ENCODE data around the gene EPB42.

GRCh38 chr15:43255376-43255775, 34.6 kb upstream of the EPB42 start:
- TF ChIP-seq, protein P1, sequence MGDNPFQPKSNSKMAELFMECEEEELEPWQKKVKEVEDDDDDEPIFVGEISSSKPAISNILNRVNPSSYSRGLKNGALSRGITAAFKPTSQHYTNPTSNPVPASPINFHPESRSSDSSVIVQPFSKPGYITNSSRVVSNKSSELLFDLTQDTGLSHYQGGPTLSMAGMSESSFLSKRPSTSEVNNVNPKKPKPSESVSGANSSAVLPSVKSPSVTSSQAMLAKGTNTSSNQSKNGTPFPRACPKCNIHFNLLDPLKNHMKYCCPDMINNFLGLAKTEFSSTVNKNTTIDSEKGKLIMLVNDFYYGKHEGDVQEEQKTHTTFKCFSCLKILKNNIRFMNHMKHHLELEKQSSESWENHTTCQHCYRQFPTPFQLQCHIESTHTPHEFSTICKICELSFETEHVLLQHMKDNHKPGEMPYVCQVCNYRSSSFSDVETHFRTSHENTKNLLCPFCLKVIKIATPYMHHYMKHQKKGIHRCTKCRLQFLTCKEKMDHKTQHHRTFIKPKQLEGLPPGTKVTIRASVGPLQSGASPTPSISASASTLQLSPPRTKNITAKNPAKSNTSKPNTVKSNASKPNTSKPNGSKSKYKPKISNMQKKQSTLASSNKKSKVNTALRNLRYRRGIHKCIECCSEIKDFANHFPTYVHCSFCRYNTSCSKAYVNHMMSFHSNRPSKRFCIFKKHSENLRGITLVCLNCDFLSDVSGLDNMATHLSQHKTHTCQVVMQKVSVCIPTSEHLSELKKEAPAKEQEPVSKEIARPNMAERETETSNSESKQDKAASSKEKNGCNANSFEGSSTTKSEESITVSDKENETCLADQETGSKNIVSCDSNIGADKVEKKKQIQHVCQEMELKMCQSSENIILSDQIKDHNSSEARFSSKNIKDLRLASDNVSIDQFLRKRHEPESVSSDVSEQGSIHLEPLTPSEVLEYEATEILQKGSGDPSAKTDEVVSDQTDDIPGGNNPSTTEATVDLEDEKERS (tag by site-specific recombination; IDR thresholded peaks at IDR 0.05): no peak
- TF ChIP-seq ZNF174 (tag by site-specific recombination; IDR thresholded peaks at IDR 0.05): no peak
- no peak for TF ChIP-seq ZNF670 (tag by site-specific recombination; IDR thresholded peaks at IDR 0.05; ENCODE audit: low read depth)
- TF ChIP-seq, protein P2, sequence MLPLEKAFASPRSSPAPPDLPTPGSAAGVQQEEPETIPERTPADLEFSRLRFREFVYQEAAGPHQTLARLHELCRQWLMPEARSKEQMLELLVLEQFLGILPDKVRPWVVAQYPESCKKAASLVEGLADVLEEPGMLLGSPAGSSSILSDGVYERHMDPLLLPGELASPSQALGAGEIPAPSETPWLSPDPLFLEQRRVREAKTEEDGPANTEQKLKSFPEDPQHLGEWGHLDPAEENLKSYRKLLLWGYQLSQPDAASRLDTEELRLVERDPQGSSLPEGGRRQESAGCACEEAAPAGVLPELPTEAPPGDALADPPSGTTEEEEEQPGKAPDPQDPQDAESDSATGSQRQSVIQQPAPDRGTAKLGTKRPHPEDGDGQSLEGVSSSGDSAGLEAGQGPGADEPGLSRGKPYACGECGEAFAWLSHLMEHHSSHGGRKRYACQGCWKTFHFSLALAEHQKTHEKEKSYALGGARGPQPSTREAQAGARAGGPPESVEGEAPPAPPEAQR (tag by site-specific recombination; IDR thresholded peaks at IDR 0.05): no peak
- no peak for TF ChIP-seq MYNN (tag by site-specific recombination; IDR thresholded peaks at IDR 0.05; ENCODE audit: borderline replicate concordance)
- no peak for TF ChIP-seq OSR2 (tag by site-specific recombination; IDR thresholded peaks at IDR 0.05)
- no peak for TF ChIP-seq CTCF (tag by site-specific recombination; IDR thresholded peaks at IDR 0.05)
- TF ChIP-seq HOXA7 (CRISPR knock-in tag; IDR thresholded peaks at IDR 0.05; ENCODE audit: borderline replicate concordance): no peak
- no peak for TF ChIP-seq ZNF548 (tag by site-specific recombination; IDR thresholded peaks at IDR 0.05)
- TF ChIP-seq, protein P3, sequence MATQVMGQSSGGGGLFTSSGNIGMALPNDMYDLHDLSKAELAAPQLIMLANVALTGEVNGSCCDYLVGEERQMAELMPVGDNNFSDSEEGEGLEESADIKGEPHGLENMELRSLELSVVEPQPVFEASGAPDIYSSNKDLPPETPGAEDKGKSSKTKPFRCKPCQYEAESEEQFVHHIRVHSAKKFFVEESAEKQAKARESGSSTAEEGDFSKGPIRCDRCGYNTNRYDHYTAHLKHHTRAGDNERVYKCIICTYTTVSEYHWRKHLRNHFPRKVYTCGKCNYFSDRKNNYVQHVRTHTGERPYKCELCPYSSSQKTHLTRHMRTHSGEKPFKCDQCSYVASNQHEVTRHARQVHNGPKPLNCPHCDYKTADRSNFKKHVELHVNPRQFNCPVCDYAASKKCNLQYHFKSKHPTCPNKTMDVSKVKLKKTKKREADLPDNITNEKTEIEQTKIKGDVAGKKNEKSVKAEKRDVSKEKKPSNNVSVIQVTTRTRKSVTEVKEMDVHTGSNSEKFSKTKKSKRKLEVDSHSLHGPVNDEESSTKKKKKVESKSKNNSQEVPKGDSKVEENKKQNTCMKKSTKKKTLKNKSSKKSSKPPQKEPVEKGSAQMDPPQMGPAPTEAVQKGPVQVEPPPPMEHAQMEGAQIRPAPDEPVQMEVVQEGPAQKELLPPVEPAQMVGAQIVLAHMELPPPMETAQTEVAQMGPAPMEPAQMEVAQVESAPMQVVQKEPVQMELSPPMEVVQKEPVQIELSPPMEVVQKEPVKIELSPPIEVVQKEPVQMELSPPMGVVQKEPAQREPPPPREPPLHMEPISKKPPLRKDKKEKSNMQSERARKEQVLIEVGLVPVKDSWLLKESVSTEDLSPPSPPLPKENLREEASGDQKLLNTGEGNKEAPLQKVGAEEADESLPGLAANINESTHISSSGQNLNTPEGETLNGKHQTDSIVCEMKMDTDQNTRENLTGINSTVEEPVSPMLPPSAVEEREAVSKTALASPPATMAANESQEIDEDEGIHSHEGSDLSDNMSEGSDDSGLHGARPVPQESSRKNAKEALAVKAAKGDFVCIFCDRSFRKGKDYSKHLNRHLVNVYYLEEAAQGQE (tag by site-specific recombination; IDR thresholded peaks at IDR 0.05): no peak
- no peak for TF ChIP-seq EGR2 (tag by site-specific recombination; IDR thresholded peaks at IDR 0.05; ENCODE audit: low read depth)
- TF ChIP-seq, protein P4, sequence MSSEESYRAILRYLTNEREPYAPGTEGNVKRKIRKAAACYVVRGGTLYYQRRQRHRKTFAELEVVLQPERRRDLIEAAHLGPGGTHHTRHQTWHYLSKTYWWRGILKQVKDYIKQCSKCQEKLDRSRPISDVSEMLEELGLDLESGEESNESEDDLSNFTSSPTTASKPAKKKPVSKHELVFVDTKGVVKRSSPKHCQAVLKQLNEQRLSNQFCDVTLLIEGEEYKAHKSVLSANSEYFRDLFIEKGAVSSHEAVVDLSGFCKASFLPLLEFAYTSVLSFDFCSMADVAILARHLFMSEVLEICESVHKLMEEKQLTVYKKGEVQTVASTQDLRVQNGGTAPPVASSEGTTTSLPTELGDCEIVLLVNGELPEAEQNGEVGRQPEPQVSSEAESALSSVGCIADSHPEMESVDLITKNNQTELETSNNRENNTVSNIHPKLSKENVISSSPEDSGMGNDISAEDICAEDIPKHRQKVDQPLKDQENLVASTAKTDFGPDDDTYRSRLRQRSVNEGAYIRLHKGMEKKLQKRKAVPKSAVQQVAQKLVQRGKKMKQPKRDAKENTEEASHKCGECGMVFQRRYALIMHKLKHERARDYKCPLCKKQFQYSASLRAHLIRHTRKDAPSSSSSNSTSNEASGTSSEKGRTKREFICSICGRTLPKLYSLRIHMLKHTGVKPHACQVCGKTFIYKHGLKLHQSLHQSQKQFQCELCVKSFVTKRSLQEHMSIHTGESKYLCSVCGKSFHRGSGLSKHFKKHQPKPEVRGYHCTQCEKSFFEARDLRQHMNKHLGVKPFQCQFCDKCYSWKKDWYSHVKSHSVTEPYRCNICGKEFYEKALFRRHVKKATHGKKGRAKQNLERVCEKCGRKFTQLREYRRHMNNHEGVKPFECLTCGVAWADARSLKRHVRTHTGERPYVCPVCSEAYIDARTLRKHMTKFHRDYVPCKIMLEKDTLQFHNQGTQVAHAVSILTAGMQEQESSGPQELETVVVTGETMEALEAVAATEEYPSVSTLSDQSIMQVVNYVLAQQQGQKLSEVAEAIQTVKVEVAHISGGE (tag by site-specific recombination; conservative IDR thresholded peaks at IDR 0.05; ENCODE audit: low read depth): no peak
- TF ChIP-seq MEIS1 (CRISPR knock-in tag; IDR thresholded peaks at IDR 0.05; ENCODE audit: borderline replicate concordance): no peak
- TF ChIP-seq ZSCAN16 (tag by site-specific recombination; IDR thresholded peaks at IDR 0.05): no peak
